ENCODE measurements around the gene CCDC88B. TPM values are rescaled to one million over a fixed set of nuclear protein-coding genes. Genes with fewer than 3 reads are reported as not detected.

CCDC88B gene
- polyA plus RNA-seq, 1 donor from 2014 or later = 1.3 TPM

DNA sequence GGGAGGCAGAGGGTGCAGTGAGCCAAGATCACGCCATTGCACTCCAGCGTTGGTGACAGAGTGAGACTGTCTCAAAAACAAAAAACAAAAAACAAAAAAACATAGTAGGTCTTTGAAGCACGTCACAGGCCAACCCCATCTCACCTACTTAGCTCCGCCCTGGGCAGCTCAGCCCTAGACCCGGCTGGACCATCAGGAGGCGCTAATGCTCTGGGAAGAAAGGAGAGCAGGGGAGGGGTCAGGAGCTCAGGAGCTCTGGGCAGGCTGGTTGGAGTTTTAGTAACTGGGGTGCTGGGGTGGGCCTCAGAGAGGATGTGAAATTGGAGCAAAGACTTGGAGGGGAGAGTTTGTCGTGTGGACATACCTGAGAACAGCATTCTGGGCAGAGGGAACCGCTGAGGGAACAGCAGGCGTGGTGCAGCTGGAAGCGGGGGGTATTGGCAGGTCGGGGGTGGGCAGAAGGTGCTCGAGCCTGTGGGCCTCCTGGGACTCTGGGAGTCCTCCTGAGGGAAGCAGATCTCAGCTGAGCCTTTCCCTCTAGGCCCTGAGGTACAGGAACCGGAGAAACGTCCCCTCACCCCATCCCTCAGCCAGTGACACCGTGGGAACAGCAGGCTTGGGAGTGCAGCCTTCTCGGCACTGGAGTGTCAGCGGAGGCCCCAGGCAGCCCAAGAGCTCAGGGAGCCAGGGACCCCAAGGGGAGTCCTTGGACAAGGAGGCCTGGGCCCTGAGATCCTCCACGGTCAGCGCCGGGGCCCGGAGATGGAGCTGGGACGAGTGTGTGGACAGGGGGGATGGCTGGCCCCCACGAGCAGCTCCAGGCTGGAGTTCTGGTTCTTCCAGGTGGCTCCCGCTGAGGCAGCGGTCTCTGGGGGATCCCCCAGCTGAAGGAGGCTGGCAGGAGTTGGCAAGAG lies 16.8 kb downstream of the CCDC88B start:
- Histone ChIP-seq H4K20me1 (ENCODE audit: insufficient read depth) (no peaks in the 10 kb centered on the region), H3K27ac (ENCODE audit: low read length) (no peak overlapping the region), H3K27me3 (ENCODE audit: insufficient read depth, low read depth, low read length) (no peaks in the 10 kb centered on the region), H3K36me3 (ENCODE audit: insufficient read depth, low read length) (no peaks in the 10 kb centered on the region), H3K9ac (ENCODE audit: low read length) (no peak overlapping the region), H3K4me2 (ENCODE audit: low read length) (no peak overlapping the region), H3K9me2 (ENCODE audit: insufficient read depth, low read length) (no peaks in the 10 kb centered on the region), H2AFZ (ENCODE audit: low read depth, low read length) (no peak overlapping the region), H3K9me3 (ENCODE audit: low read length) (no peaks in the 10 kb centered on the region), H3K79me2 (replicated peaks; ENCODE audit: insufficient read depth, low read length) (no peaks in the 10 kb centered on the region), H3F3A (ENCODE audit: insufficient read depth, low read length, poor library complexity, severe bottlenecking) (no peaks in the 10 kb centered on the region), H3K4me3 (ENCODE audit: low read length) (no peak overlapping the region)
- TF ChIP-seq TAF1 (IDR thresholded peaks at IDR 0.05; ENCODE audit: low read depth) (no peak), RAD21 (conservative IDR thresholded peaks at IDR 0.05) (no peak), MXI1 (conservative IDR thresholded peaks at IDR 0.05; ENCODE audit: poor library complexity, severe bottlenecking) (no peak), SMC3 (conservative IDR thresholded peaks at IDR 0.05; ENCODE audit: poor library complexity) (no peak), EZH2 (IDR thresholded peaks at IDR 0.05; ENCODE audit: borderline replicate concordance, insufficient read depth, low read length, poor library complexity, severe bottlenecking) (no peak), EP300 (conservative IDR thresholded peaks at IDR 0.05; ENCODE audit: poor library complexity, severe bottlenecking) (no peak)
- TF ChIP-seq, protein P1, sequence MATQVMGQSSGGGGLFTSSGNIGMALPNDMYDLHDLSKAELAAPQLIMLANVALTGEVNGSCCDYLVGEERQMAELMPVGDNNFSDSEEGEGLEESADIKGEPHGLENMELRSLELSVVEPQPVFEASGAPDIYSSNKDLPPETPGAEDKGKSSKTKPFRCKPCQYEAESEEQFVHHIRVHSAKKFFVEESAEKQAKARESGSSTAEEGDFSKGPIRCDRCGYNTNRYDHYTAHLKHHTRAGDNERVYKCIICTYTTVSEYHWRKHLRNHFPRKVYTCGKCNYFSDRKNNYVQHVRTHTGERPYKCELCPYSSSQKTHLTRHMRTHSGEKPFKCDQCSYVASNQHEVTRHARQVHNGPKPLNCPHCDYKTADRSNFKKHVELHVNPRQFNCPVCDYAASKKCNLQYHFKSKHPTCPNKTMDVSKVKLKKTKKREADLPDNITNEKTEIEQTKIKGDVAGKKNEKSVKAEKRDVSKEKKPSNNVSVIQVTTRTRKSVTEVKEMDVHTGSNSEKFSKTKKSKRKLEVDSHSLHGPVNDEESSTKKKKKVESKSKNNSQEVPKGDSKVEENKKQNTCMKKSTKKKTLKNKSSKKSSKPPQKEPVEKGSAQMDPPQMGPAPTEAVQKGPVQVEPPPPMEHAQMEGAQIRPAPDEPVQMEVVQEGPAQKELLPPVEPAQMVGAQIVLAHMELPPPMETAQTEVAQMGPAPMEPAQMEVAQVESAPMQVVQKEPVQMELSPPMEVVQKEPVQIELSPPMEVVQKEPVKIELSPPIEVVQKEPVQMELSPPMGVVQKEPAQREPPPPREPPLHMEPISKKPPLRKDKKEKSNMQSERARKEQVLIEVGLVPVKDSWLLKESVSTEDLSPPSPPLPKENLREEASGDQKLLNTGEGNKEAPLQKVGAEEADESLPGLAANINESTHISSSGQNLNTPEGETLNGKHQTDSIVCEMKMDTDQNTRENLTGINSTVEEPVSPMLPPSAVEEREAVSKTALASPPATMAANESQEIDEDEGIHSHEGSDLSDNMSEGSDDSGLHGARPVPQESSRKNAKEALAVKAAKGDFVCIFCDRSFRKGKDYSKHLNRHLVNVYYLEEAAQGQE (IDR thresholded peaks at IDR 0.05; ENCODE audit: borderline replicate concordance) = no peak
- TF ChIP-seq, protein P2, sequence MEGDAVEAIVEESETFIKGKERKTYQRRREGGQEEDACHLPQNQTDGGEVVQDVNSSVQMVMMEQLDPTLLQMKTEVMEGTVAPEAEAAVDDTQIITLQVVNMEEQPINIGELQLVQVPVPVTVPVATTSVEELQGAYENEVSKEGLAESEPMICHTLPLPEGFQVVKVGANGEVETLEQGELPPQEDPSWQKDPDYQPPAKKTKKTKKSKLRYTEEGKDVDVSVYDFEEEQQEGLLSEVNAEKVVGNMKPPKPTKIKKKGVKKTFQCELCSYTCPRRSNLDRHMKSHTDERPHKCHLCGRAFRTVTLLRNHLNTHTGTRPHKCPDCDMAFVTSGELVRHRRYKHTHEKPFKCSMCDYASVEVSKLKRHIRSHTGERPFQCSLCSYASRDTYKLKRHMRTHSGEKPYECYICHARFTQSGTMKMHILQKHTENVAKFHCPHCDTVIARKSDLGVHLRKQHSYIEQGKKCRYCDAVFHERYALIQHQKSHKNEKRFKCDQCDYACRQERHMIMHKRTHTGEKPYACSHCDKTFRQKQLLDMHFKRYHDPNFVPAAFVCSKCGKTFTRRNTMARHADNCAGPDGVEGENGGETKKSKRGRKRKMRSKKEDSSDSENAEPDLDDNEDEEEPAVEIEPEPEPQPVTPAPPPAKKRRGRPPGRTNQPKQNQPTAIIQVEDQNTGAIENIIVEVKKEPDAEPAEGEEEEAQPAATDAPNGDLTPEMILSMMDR (IDR thresholded peaks at IDR 0.05; ENCODE audit: poor library complexity, severe bottlenecking) = peak; percentile 39

DNA sequence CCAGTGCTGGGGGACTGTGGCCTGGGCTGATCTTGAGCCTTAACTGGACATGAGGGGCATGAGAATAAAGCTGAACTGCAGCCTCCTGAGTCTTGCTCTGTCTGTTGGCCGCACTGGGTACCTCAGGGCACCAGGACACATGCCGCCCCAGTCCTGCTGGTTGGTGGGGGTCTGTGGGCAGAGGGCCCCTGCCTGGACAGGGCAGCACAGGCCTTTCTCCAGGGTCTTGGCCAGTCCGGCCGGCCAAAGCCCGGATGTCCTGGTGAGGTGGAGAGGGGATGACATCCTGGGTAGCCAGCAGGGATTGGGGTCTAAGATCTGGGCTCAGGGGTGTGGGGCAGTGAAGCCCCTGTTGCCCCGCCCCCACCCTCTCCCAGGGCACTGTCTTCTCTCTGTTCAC lies 17.4 kb downstream of the CCDC88B start:
- Histone ChIP-seq H3K9ac (ENCODE audit: low read length) (no peak overlapping the region), H3K27ac (ENCODE audit: low read length) (no peak overlapping the region), H2AFZ (ENCODE audit: low read depth, low read length) (no peak overlapping the region), H3K4me3 (ENCODE audit: low read length) (no peak overlapping the region), H3K9me2 (ENCODE audit: insufficient read depth, low read length) (no peaks in the 10 kb centered on the region), H4K20me1 (ENCODE audit: insufficient read depth) (no peaks in the 10 kb centered on the region), H3K79me2 (replicated peaks; ENCODE audit: insufficient read depth, low read length) (no peaks in the 10 kb centered on the region), H3F3A (ENCODE audit: insufficient read depth, low read length, poor library complexity, severe bottlenecking) (no peaks in the 10 kb centered on the region), H3K27me3 (ENCODE audit: insufficient read depth, low read depth, low read length) (no peaks in the 10 kb centered on the region), H3K4me2 (ENCODE audit: low read length) (no peak overlapping the region), H3K9me3 (ENCODE audit: low read length) (no peaks in the 10 kb centered on the region), H3K36me3 (ENCODE audit: insufficient read depth, low read length) (no peaks in the 10 kb centered on the region)
- TF ChIP-seq, protein P2 (IDR thresholded peaks at IDR 0.05; ENCODE audit: poor library complexity, severe bottlenecking) = no peak
- TF ChIP-seq EZH2 (IDR thresholded peaks at IDR 0.05; ENCODE audit: borderline replicate concordance, insufficient read depth, low read length, poor library complexity, severe bottlenecking) (no peak), RAD21 (conservative IDR thresholded peaks at IDR 0.05) (no peak)

Data from neural cell (in vitro differentiated cells).